ENCODE measurements around the gene TRIO. TPM values are rescaled to one million over a fixed set of nuclear protein-coding genes. Genes with fewer than 3 reads are reported as not detected.

TRIO gene
- total RNA-seq, 2 experiments from 2014 or later = 4.1 to 6.5 TPM

- no peak overlapping the region for H3K4me3 Mint-ChIP-seq
- intact Hi-C loops (cut with DNase I, micrococcal nuclease) = no loop called here
- H3K9me3 Mint-ChIP-seq = no peaks in the 10 kb centered on the region
- no peaks in the 10 kb centered on the region for H3K9me3 ChIP-seq (ENCODE audit: control insufficient read depth in 1 of 2, insufficient read depth in 1 of 2, low read length in 2 of 2)
- no peaks in the 10 kb centered on the region for H3K27me3 Mint-ChIP-seq
- no peak overlapping the region for H3K4me3 ChIP-seq (ENCODE audit: low read length)
- no peaks in the 10 kb centered on the region for H3K27me3 ChIP-seq (ENCODE audit: control insufficient read depth in 1 of 2, insufficient read depth in 2 of 2, low read length in 2 of 2)
- no peaks in the 10 kb centered on the region for H3K4me1 ChIP-seq (ENCODE audit: insufficient read depth, low read length)
- DNase-seq = no peak
- TF ChIP-seq CTCF (IDR thresholded peaks at IDR 0.05) = no peak
- no peak overlapping the region for H3K27ac ChIP-seq (ENCODE audit: low read depth in 1 of 2, low read length in 2 of 2)
- ChIA-PET POLR2A (no interaction called here), CTCF (no interaction called here)
- no peaks in the 10 kb centered on the region for H3K36me3 Mint-ChIP-seq (ENCODE audit: low read depth)
- H3K36me3 ChIP-seq (ENCODE audit: insufficient read depth, low read length) = no peaks in the 10 kb centered on the region
- H3K4me1 Mint-ChIP-seq (ENCODE audit: low read depth) = no peaks in the 10 kb centered on the region
- H3K27ac Mint-ChIP-seq = no peak overlapping the region
- ATAC-seq (ENCODE audit: poor library complexity) = no peak
These were observed 159.2 kb downstream of the TRIO start for GRCh38 chr5:14302330-14302729.

- ChIA-PET POLR2A (no interaction called here), CTCF (no interaction called here)
- Mint-ChIP-seq H3K4me1 (ENCODE audit: low read depth) (no peaks in the 10 kb centered on the region), H3K27me3 (no peaks in the 10 kb centered on the region), H3K36me3 (ENCODE audit: low read depth) (no peaks in the 10 kb centered on the region), H3K9me3 (peaks cover 3% of the 10 kb centered on the region), H3K4me3 (no peak overlapping the region), H3K27ac (no peak overlapping the region)
- DNase-seq = no peak
- Histone ChIP-seq H3K27me3 (ENCODE audit: control insufficient read depth in 1 of 2, insufficient read depth in 2 of 2, low read length in 2 of 2) (no peaks in the 10 kb centered on the region), H3K9me3 (ENCODE audit: control insufficient read depth in 1 of 2, insufficient read depth in 1 of 2, low read length in 2 of 2) (peaks cover 0 to 4% of the 10 kb centered on the region in 2 experiments), H3K36me3 (ENCODE audit: insufficient read depth, low read length) (no peaks in the 10 kb centered on the region), H3K27ac (ENCODE audit: low read depth in 1 of 2, low read length in 2 of 2) (no peak overlapping the region), H3K4me1 (ENCODE audit: insufficient read depth, low read length) (no peaks in the 10 kb centered on the region), H3K4me3 (ENCODE audit: low read length) (no peak overlapping the region)
- no peak for TF ChIP-seq CTCF (IDR thresholded peaks at IDR 0.05)
- intact Hi-C loops (cut with DNase I, micrococcal nuclease) = no loop called here
- no peak for ATAC-seq (ENCODE audit: poor library complexity)
These were observed 161.9 kb downstream of the TRIO start for GRCh38 chr5:14305045-14305444.

- peaks cover 3% of the 10 kb centered on the region for H3K9me3 Mint-ChIP-seq
- peaks cover 0 to 4% of the 10 kb centered on the region in 2 experiments for H3K9me3 ChIP-seq (ENCODE audit: control insufficient read depth in 1 of 2, insufficient read depth in 1 of 2, low read length in 2 of 2)
- ChIA-PET CTCF (no interaction called here), POLR2A (no interaction called here)
- TF ChIP-seq CTCF (IDR thresholded peaks at IDR 0.05) = no peak
- no peaks in the 10 kb centered on the region for H3K27me3 ChIP-seq (ENCODE audit: control insufficient read depth in 1 of 2, insufficient read depth in 2 of 2, low read length in 2 of 2)
- H3K4me3 ChIP-seq (ENCODE audit: low read length) = no peak overlapping the region
- no peak overlapping the region for H3K27ac ChIP-seq (ENCODE audit: low read depth in 1 of 2, low read length in 2 of 2)
- no peaks in the 10 kb centered on the region for H3K36me3 ChIP-seq (ENCODE audit: insufficient read depth, low read length)
- H3K4me1 ChIP-seq (ENCODE audit: insufficient read depth, low read length) = no peaks in the 10 kb centered on the region
- no peaks in the 10 kb centered on the region for H3K36me3 Mint-ChIP-seq (ENCODE audit: low read depth)
- ATAC-seq (ENCODE audit: poor library complexity) (no peak), DNase-seq (no peak)
- no peak overlapping the region for H3K4me3 Mint-ChIP-seq
- no peaks in the 10 kb centered on the region for H3K27me3 Mint-ChIP-seq
- no peak overlapping the region for H3K27ac Mint-ChIP-seq
- intact Hi-C loops (cut with DNase I, micrococcal nuclease) = no loop called here
- no peaks in the 10 kb centered on the region for H3K4me1 Mint-ChIP-seq (ENCODE audit: low read depth)
These were observed 163.2 kb downstream of the TRIO start for GRCh38 chr5:14306329-14306815.
